Hematopoietic multipotent progenitor cell treated with erythropoietin and hydrocortisone succinate and interleukin-3 and kit ligand, for 8 days (in vitro differentiated cells): ENCODE data around the gene MUS81.

Source experiments
- DNase-seq: peaks from one replicate; pipeline ENCODE4 v3.0.0-alpha.2; 2015

MUS81 gene

DNA sequence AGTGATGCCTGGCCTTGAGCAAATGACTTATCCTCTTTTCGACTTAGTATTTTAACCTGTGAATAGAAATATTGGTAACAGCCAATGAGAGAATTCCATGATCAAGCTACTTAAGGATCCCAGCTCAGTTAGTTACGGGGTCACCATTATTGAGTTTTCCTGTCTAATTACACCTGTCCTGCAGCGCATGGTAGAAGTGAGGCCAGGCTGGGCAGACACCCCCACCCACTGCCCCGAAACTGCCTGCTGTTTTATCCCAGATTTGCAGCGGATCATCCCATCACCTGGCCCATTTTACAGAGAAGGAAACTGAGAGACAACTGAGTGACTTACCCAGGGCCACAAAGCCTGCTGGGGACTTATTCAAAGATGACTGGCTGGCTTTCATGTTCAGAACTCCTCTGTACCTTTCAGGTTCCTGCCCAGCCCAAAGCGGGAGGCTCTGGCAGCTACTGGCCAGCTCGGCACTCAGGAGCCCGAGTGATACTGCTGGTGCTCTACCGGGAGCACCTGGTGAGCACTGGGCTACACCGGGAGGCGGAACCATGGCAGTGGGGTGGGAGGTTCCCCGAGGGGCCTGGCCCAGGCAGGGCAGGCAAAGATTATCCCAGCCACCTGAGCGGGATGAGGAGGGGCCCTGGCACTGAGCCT, 1.4 kb downstream of the MUS81 start:
- no peak for DNase-seq

DNA sequence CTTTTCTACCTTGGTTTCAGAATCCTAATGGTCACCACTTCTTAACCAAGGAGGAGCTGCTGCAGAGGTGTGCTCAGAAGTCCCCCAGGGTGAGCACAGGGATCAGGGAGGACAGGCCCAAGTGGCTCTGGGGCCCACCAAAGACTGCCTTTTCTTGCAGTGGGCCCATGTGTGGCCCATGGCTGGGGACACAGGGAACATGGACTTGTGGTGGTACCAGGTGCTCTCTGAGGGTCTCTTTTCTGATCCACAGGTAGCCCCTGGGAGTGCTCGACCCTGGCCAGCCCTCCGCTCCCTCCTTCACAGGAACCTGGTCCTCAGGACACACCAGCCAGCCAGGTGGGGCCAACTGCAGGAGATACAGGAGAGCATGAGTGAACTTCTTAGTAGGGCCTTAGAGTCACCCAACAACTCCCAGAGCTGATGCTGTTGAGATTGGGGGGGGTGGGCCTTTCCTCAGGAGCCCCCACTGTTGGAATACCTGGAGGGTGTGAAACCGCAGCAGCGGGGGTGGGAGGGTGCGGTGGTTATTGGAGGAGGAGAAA, 2.0 kb downstream of the MUS81 start:
- DNase-seq, result no peak

DNA sequence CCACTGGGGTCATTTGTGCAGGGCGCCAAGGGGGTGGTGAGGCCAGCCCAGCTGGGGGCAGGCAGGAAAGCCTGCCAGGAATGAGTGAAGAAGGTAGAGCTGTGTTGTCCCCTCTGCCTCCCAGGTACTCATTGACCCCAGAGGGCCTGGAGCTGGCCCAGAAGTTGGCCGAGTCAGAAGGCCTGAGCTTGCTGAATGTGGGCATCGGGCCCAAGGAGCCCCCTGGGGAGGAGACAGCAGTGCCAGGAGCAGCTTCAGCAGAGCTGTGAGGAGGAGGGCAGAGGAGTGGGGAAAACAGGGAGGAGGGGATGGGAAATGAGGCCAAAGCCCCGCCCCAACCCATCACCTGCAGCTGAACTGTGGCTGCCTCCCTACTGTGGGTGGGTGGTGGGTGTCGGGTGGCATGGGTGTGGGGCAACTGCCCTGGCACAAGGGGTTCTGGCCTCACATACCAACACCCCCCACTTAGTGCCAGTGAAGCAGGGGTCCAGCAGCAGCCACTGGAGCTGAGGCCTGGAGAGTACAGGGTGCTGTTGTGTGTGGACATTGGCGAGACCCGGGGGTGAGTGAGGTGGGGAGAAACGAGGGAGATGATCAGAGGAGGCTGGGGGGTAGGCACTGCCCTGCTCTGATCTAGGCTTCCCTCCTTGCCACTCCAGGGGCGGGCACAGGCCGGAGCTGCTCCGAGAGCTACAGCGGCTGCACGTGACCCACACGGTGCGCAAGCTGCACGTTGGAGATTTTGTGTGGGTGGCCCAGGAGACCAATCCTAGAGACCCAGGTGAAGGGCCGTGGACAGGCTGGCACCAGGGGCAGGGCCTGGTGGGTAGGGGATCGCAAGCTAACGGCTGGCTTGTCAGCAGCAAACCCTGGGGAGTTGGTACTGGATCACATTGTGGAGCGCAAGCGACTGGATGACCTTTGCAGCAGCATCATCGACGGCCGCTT, 3.0 kb downstream of the MUS81 start:
- no peak for DNase-seq

DNA sequence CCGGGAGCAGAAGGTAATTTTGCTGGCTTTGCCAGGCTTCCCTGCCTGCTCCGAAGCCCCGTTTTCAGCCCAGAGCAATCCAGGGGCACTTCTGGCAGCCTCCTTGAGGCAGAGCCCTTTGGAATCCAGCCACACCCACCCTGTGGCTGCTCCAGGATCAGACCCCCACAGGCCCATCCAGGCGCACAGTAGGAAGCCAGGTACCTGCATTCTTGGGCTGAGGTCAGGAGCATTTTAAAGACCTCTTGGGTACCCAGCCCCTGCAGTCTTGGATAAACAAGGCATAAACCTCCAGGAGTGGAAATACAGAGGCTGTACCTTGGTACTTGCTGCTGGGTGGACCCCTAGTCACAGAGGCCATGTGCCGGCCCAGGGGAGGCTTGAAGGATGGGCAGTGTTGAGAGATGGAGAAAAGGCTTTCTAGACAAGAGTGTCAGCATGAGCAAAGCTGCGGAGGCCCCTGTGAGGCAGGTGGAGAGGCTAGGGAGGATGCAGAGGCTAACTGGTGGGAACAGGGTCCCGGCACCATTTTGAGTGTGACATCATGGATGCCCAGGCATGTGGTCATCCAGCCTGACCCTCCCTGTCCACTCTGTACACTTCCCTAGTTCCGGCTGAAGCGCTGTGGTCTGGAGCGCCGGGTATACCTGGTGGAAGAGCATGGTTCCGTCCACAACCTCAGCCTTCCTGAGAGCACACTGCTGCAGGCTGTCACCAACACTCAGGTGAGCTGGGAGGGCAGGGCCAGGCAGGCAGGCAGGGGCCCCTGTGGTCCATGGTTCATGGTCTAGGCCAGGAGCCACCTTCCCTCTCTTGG, 3.9 kb downstream of the MUS81 start:
- DNase-seq, result no peak

DNA sequence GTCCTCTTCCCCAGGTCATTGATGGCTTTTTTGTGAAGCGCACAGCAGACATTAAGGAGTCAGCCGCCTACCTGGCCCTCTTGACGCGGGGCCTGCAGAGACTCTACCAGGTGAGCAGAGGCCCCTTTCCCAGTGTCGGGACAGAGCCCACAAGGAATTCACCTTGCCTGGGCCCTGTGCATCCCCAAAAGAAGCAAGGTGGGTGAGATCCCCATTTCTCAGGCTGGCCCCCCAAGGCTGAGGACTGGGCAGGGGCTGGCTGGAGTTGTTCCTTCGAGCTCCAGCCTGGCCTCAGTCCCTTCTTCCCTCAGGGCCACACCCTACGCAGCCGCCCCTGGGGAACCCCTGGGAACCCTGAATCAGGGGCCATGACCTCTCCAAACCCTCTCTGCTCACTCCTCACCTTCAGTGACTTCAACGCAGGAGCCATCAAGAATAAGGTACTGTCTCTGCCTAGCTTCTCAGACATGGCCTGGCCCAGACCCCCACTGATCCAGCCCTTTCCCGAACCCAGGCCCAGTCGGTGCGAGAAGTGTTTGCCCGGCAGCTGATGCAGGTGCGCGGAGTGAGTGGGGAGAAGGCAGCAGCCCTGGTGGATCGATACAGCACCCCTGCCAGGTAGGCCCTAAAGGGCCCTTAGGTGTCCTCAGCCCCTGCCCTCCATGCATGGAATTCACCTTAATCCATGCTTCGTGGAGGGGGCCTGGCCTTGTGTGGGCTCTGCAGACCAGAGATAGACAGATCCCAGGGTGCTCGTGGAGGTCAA, 4.7 kb downstream of the MUS81 start:
- no peak for DNase-seq

DNA sequence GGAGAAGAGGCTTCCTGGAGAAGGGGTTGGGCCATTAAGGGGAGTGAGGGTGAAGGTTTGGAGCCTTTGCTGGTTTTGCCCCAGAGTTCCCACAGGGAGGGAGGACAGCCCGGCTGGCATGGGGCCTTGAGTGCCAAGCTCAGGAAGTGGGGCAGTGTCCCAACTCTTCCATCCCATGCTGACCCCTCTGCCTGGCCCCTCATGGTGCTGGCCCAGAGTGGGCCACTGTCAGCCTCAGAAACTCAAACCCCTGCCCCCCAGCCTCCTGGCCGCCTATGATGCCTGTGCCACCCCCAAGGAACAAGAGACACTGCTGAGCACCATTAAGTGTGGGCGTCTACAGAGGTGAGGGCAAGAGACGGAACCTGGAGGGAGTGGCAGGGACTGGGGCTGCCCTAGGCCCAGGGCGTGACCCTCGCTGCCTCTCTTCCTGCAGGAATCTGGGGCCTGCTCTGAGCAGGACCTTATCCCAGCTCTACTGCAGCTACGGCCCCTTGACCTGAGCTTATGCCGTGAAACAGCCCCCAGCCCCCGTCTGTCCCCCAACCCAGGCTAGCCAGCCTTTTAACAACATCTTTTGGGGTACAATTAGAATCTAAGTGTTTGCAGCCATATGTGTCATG, 5.4 kb downstream of the MUS81 start:
- no peak for DNase-seq

DNA sequence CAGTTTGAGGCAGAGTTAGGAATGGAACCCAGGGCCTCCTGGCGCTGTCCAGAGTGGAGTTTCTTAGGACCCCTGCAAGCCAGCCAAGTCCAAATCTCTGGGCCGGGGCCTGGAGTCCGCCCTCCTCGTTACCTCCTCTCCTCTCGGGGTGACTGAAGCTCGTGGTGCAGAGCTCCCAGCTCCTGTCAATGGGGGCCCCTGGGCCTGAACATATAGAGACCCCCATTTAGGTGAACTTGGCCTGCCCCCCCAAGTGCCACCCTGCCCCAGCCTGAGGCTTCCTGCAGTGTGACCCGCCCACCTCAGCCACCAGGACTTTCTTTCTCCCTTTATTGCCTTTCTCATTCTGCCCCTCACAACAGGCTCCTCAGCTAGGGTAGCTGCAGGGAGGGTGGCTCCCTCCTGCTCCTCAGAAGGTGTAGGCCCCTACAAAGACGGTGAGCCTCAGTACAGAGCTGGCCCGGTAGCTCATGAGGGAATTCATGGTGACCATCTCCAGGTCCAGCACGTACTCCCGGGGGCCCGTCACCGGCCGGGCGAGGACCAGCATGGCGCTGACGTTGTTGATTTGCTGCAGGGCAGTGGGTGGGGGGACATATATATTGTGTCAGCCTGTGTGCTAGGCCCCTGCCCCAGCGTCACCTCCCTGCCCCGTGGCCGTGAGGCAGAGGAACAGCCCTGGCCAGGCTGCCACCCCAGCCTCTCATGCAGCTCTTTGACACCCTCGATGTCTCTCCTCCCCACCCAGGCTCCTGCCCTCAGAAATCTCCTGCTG, 6.5 kb downstream of the MUS81 start:
- DNase-seq, result no peak

DNA sequence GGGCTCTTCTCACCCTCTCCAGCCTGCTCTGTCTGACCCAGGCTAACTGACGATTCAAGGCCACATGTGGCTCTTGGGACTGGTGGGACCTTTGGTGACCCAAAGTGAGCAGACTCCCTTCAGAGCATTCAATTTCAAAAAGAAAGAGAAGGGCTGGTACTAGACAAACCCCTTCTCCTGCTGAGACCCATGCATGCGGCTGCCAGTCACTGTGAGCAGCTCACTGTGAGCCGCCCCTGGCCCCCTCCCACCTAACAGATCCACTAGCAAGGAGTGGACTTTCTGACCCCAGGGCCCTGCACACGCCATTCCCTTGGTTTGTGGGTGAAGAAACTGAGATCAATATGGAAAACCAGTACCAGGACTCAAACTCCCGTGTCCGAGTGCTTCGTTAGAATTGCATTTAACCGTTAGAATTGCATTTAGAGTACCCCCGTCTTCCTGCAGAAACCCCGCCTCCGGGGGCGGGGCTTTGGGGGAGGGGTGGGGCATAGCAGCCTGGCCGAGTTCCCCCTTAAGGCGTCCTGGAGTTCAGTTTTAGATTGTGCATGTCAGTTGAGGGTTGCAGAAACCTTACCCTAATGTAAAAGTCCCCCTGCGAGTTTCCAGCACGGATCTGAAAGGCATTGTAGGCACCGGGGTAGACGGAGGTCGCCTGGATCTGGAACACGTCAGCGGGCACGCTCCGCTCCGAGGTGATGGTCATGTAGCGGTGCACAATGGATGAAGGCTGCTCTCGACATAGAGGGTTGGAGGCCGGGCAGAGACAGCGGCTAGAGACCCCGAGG, 7.2 kb downstream of the MUS81 start:
- peak; percentile 33 for DNase-seq

DNA sequence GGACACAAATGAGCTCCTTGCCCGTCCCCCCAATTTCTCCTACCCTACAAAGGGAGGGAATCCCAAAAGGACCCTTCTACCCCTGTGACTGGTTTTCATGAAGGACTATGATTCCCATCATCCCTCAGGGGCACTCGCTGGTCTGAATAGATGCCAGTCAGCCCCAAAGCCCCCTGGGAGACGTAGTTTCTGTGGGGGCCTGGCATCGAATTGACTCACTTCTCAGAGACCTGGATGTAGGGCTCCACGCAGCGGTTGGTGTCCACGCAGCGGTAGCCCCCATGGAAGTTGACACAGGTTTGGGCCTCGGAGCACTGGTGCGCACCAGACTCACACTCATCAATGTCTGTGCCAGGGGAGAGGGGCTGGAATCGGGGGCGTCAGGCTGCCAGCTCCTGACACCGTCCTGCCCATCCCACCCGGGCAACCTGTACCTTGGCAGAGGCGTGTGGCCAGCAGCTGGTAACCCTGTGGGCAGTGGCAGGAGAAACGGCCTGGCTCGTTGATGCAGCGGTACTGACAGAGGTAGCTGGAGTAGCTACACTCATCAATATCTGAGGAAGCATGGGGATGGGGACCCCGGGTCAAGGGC, 7.9 kb downstream of the MUS81 start:
- peak; percentile 38 for DNase-seq

DNA sequence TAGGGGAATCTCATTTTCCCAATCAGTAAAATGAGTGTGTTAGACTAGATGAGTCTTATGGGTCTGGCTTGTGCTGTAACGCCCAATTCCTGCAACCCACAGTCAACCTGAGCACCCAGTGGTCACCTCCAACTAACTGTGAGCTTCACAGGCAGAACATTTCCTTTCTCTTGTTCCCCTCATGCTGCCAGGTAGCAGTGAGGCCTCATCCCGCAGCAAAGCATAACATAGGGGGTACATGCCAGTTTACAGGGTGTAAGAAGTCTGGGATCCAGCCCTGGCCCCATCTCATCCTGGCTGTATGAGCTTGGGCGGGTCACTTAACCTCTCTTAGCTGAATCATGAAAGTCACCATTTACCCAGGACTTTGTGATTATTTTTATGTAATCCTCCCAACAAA, 8.7 kb downstream of the MUS81 start:
- no peak for DNase-seq

DNA sequence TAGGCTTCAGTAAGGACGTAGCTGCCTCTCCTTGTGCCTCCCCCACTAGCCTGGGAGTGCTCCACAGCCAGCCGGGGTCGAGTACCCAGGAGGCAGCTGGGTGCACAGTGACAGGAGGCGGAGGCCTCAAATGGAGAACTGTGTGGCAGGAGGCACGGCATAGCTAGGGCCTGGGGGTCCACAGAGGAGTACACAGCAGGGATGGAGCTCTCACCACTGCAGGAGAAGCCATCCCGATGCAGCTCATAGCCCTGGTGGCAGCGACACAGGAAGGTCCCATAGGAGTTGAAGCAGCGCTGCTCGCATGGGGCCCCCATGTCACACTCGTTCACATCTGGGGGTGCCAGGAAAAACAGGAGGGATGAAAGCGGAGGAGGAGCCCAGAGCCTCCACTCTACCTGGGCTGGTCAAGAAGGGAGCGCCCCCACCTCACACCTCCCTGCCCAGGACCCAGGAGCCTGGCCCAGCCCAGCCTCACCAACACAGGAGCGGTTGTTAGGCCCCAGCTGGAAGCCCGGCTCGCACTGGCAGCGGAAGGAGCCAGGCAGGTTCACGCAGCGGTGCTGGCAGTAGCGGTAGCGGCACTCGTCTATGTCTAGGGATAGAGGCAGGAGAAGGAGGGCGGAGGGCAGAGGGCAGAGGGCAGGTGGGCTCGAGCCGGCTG, 9.5 kb downstream of the MUS81 start:
- no peak for DNase-seq

DNA sequence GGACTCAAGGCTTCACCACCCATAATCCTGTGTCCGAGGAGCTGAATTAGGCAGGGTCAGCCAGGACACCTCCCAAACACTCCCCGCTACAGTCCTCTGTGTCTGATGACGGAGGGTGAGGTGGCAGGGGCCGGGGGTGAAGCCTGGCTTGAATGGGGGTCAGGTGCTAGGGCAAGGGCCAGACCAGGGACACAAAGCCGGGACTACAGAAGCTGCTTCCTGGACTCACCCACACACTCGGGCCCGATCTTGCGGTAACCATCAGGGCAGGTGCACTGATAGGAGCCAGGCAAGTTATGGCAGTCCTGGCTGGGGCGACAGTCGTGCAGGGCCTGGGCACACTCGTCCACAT, 10.1 kb downstream of the MUS81 start:
- DNase-seq, result no peak

DNA sequence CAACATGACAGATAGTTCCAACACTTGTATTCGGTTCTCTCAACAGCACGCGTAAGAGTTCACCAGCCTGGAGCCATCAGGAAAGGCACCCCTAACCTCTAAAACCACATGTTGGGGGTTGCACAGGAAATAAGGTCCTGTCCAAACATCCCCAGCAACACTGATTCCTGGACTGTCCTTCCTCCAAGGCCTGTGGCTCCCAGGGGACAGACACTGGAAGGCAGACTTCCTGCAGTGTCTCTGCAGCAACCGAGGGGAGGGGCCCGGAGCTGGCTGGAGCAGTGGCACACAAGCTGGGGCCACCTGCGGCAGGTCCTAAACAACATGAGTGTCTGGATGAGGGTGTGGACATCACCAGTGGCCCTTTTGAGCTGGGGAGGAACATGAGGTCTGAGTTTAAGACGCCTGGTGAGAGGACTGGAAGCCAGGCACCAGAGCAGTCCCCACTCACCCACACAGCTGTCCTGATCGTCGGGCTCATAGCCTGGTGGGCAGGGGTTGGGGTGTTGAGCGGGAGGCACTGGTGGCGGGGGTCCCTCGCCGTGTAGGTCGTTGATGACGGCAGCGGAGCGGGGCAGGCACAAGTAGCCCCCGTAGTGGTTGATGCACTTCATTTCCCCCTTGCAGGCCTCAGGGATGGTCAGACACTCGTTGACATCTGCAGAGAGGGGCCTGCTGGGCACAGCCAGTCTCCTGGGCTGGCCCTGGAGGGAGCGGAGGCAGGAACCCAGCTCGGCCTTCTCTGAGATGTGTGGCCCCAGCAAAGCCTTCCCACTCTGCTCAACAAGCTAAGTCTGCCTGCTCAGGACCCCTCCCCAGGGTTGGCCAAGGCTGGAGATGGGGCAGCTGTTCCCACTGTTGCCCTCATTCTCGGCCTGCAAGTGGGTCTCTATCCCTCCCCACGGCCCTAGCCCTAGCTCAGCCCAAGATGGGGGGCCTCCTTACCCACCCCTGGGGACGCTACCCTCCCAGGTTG, 10.8 kb downstream of the MUS81 start:
- DNase-seq, result no peak

DNA sequence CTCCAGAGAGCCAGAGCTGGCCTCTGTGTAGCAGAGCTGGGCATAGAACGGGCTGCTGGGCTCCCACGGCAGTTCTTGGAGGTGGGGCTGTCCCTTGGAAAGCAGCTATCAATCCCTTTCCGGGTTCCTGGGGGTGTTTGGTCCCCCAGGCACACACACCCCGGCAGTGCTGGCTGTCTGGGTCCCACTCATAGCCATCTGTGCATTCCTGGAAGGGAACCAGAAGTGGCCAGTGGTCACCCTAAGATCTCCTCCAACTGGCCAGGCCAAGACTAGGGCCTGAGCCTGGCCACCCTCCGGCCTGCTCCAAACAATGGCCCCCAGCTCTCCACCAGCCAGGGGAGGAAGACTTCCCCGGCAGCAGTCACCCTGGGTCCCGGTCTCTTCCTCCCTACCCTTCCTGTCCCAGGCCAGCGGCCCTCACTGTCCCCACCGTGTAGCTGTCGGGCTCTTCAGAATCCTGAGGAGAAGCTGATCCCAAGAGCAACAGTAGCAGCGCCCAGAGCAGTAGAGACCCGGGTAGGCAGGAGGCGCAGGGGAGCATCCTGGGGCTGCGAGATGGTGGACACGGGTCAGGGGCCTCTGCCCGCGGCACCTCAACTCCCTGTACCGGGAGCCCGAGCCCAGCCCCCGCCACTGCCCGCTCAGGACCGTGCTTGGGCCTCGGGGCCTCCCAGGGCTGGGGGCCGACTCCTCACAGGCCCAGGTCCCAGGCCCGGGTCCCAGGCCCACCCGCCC, 11.7 kb downstream of the MUS81 start:
- no peak for DNase-seq

DNA sequence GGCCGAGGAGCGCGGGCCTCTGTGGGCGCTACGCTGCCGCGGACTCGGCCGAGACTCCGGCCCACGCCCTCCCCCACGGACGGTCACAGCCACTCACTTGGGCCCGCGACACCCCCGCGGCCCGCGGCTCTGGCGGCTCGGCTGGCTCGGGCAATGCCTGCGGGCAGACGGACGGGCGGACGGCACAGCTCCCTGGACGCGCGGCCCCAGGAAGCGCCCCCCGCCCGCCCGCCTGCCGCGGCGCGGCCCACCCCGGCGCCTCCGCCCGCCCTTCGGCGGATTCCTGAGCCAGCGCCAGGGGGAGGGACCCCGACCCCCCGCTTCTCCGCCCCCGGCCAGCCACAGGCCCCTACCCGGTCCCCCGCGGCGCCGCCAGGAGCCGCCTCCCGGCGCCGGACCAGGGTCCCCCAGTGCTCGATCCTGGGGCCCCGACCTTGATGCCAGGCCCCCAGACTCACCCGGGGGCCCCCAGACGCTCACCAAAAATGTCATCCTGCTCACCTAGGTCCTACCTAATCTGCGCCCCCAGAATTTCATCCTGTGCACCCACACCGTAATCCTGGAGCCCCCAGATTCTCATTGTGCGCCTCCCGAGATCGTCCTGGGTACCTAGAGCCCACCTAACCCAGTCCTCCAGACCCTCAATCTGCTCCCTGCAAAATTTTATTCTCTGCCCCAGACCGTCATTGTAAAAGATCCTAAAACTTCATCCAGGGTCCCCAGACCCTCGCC, 12.5 kb downstream of the MUS81 start, which contains the start of gene EFEMP2:
TSS of gene EFEMP2 (minus strand) at position 215 of the 732 bp plus-strand sequence. CDS start 446 bp downstream, outside the sequence.
- no peak for DNase-seq
